ENCODE data around the gene VWDE. TPM values are rescaled to one million over a fixed set of nuclear protein-coding genes. Genes with fewer than 3 reads are reported as not detected.

Gene VWDE
- total RNA-seq, 1 experiment from 2014 or later, result 13.7 TPM

DNA sequence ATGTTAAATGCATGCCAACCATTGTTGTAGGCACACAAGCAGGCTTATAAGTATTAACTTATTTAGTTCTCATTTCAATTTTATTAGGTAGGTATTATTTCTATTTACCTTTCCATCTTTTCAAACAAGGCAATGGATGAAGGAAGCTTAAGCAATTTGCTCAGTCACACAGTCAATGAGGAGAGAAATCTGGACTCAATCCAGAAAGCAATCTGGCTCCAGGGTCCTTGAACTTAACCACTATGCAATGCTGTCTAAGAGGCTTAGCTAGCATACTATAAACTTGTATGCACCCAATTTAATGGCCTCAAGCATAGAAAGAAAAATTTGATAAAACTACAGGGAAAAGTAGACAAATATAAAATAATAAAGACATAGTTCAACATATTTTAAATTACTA is 88.6 kb downstream of the VWDE start:
- intact Hi-C loops (cut with micrococcal nuclease), result no loop called here
- H3K36me3 ChIP-seq (ENCODE audit: control insufficient read depth in 1 of 2, insufficient read depth in 2 of 2, low read length in 2 of 2), result no peaks in the 10 kb centered on the region
- no peak for TF ChIP-seq SIN3A (IDR thresholded peaks at IDR 0.05; ENCODE audit: low read depth)
- TF ChIP-seq YY1 (IDR thresholded peaks at IDR 0.05; ENCODE audit: extremely low read depth, insufficient replicate concordance, low read depth, low read length), result no peak
- no peak for TF ChIP-seq POLR2AphosphoS5 (IDR thresholded peaks at IDR 0.05; ENCODE audit: low read depth, low read length)
- no peak for TF ChIP-seq EZH2 (IDR thresholded peaks at IDR 0.05)
- no peak for TF ChIP-seq FOSL1 (IDR thresholded peaks at IDR 0.05; ENCODE audit: low read depth)
- no peak for TF ChIP-seq RAD21 (IDR thresholded peaks at IDR 0.05; ENCODE audit: low read depth)
- TF ChIP-seq, protein P1, sequence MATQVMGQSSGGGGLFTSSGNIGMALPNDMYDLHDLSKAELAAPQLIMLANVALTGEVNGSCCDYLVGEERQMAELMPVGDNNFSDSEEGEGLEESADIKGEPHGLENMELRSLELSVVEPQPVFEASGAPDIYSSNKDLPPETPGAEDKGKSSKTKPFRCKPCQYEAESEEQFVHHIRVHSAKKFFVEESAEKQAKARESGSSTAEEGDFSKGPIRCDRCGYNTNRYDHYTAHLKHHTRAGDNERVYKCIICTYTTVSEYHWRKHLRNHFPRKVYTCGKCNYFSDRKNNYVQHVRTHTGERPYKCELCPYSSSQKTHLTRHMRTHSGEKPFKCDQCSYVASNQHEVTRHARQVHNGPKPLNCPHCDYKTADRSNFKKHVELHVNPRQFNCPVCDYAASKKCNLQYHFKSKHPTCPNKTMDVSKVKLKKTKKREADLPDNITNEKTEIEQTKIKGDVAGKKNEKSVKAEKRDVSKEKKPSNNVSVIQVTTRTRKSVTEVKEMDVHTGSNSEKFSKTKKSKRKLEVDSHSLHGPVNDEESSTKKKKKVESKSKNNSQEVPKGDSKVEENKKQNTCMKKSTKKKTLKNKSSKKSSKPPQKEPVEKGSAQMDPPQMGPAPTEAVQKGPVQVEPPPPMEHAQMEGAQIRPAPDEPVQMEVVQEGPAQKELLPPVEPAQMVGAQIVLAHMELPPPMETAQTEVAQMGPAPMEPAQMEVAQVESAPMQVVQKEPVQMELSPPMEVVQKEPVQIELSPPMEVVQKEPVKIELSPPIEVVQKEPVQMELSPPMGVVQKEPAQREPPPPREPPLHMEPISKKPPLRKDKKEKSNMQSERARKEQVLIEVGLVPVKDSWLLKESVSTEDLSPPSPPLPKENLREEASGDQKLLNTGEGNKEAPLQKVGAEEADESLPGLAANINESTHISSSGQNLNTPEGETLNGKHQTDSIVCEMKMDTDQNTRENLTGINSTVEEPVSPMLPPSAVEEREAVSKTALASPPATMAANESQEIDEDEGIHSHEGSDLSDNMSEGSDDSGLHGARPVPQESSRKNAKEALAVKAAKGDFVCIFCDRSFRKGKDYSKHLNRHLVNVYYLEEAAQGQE (IDR thresholded peaks at IDR 0.05; ENCODE audit: low read depth), result no peak
- TF ChIP-seq, protein P2, sequence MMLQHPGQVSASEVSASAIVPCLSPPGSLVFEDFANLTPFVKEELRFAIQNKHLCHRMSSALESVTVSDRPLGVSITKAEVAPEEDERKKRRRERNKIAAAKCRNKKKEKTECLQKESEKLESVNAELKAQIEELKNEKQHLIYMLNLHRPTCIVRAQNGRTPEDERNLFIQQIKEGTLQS (IDR thresholded peaks at IDR 0.05), result no peak
- TF ChIP-seq ZFX (IDR thresholded peaks at IDR 0.05), result no peak
- no peak for TF ChIP-seq TCF7L2 (IDR thresholded peaks at IDR 0.05; ENCODE audit: borderline replicate concordance, extremely low read depth, insufficient read depth, insufficient read length)
- H3K4me1 ChIP-seq (ENCODE audit: control insufficient read depth in 1 of 2, insufficient read depth in 2 of 2, low read length in 2 of 2), result no peaks in the 10 kb centered on the region
- H3K79me2 ChIP-seq (ENCODE audit: insufficient read depth, low read length), result no peaks in the 10 kb centered on the region
- no peaks in the 10 kb centered on the region for H3K9me2 ChIP-seq (ENCODE audit: insufficient read depth)
- no peak for ATAC-seq
- POLR2A ChIA-PET, result no interaction called here
- RAD21 ChIA-PET (ENCODE audit: low non-redundant PET in 1 of 2, low total read pairs in 2 of 2, uncharacterized antibody in 2 of 2, unreplicated experiment in 2 of 2), result no interaction called here
- H4K20me1 ChIP-seq (ENCODE audit: insufficient read depth), result no peaks in the 10 kb centered on the region
- no peak overlapping the region for H2AFZ ChIP-seq (ENCODE audit: low read depth, low read length, poor library complexity, severe bottlenecking)
- CTCF ChIA-PET, result no interaction called here
- no peaks in the 10 kb centered on the region for H3K9me3 ChIP-seq (ENCODE audit: control insufficient read depth in 1 of 2, insufficient read depth in 1 of 2, low read depth in 1 of 2, low read length in 2 of 2)
- no peaks in the 10 kb centered on the region for H3K27me3 ChIP-seq (ENCODE audit: insufficient read depth, low read length)
- no peak overlapping the region for H3K4me2 ChIP-seq (ENCODE audit: low read length)
- no TSS peak for BruUV-seq (replicated peaks)
- H3K27ac ChIP-seq (ENCODE audit: low read depth, low read length), result no peak overlapping the region
- H3K4me3 ChIP-seq (replicated peaks in 1 of 2; ENCODE audit: low read depth in 1 of 2, low read length in 2 of 2), result no peak overlapping the region
- H3K9ac ChIP-seq (ENCODE audit: low read length), result no peak overlapping the region
- DNase-seq (ENCODE audit: low read depth, low spot score), result no peak
